Mucosa of descending colon (tissue), 3 donors: ENCODE measurements around the gene PATJ. TPM values are rescaled to one million over a fixed set of nuclear protein-coding genes. Genes with fewer than 3 reads are reported as not detected.

ENCODE experiments used
- ATAC-seq: fragments of 200-7000 bp; cut with Tn5 transposase; one replicate; pipeline ENCODE4 v1.9.1; 2020; ENCODE audit warnings: mild to moderate bottlenecking, moderate library complexity
- DNase-seq, 3 donors: peaks; one replicate each; pipeline ENCODE4 v3.0.0-alpha.2; 2020
- H3K36me3 ChIP-seq: fragments of 200-600 bp; one replicate; pipeline ENCODE4 v1.8.0; 2021; ENCODE audit warnings: low read depth, mild to moderate bottlenecking
- H3K4me1 ChIP-seq: fragments of 200-600 bp; one replicate; pipeline ENCODE4 v1.8.0; 2021; ENCODE audit warnings: low read depth, mild to moderate bottlenecking
- H3K4me3 ChIP-seq: fragments of 200-600 bp; one replicate; pipeline ENCODE4 v1.8.0; 2021; ENCODE audit warnings: mild to moderate bottlenecking
- H3K9me3 ChIP-seq: fragments of 200-600 bp; one replicate; pipeline ENCODE4 v1.8.0; 2021; ENCODE audit warnings: mild to moderate bottlenecking
- intact Hi-C, 2 donors: fragments of 100-400 bp; cut with DNase I in 1 of 2; cut with micrococcal nuclease in 1 of 2; formaldehyde crosslinking; loops; one replicate each; pipeline versions ENCODE4 v1.11.0 to v1.11.1; 2022; cut with DNase I, micrococcal nuclease
- total RNA-seq, 3 donors: library from RNA; stranded (reverse); fragmentation: NEBNext Ultra II Directional in 2 of 3; extraction: Animal tissue kit (Norgen Biotek cat#: 25700) in 2 of 3; gene quantifications; one replicate each; pipeline versions ENCODE4 v1.2.1 to v1.2.4, GENCODE V29; 2021 to 2023
- TF ChIP-seq, protein P1 (sequence below): fragments of 200-600 bp; IDR thresholded peaks from one replicate; pipeline ENCODE4 v1.8.0; 2022; ENCODE audit warnings: antibody characterized with exemption, mild to moderate bottlenecking
- donor health status: DM: no; HTN: no; CAD: no; lungs with moderate emphysema.
- donor health status: DM: no; HTN: no; CAD: no.
- donor health status: DM: no; HTN: yes; CAD: no.

The PATJ gene
- total RNA-seq, 3 donors from 2014 or later = 58.6 to 112 (median 65.9) TPM

DNA sequence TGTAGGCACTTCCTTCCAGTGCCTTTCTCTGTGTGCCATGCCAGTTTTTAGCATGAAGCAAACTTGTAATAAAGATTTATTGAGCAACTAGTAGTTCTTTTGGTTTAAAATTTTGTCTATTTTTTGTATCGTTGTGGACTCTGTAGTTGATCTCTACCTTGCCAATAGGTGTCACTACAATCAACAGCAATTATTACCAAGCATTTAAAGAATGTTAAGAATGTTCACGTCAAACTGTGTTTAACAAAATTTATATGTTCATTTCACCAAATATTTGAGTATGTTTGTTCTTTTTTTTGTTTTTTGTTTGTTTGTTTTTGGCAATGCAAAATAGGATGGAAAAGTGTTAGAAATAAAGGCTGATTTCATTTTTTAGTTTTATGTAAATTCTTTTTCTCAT is 208.1 kb downstream of the PATJ start:
- intact Hi-C loops = no loop called here
- DNase-seq = no peak
- H3K4me1 ChIP-seq = no peaks in the 10 kb centered on the region
- TF ChIP-seq, protein P1, sequence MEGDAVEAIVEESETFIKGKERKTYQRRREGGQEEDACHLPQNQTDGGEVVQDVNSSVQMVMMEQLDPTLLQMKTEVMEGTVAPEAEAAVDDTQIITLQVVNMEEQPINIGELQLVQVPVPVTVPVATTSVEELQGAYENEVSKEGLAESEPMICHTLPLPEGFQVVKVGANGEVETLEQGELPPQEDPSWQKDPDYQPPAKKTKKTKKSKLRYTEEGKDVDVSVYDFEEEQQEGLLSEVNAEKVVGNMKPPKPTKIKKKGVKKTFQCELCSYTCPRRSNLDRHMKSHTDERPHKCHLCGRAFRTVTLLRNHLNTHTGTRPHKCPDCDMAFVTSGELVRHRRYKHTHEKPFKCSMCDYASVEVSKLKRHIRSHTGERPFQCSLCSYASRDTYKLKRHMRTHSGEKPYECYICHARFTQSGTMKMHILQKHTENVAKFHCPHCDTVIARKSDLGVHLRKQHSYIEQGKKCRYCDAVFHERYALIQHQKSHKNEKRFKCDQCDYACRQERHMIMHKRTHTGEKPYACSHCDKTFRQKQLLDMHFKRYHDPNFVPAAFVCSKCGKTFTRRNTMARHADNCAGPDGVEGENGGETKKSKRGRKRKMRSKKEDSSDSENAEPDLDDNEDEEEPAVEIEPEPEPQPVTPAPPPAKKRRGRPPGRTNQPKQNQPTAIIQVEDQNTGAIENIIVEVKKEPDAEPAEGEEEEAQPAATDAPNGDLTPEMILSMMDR = no peak
- ATAC-seq = no peak
- no peak overlapping the region for H3K4me3 ChIP-seq
- no peaks in the 10 kb centered on the region for H3K36me3 ChIP-seq
- no peaks in the 10 kb centered on the region for H3K9me3 ChIP-seq

DNA sequence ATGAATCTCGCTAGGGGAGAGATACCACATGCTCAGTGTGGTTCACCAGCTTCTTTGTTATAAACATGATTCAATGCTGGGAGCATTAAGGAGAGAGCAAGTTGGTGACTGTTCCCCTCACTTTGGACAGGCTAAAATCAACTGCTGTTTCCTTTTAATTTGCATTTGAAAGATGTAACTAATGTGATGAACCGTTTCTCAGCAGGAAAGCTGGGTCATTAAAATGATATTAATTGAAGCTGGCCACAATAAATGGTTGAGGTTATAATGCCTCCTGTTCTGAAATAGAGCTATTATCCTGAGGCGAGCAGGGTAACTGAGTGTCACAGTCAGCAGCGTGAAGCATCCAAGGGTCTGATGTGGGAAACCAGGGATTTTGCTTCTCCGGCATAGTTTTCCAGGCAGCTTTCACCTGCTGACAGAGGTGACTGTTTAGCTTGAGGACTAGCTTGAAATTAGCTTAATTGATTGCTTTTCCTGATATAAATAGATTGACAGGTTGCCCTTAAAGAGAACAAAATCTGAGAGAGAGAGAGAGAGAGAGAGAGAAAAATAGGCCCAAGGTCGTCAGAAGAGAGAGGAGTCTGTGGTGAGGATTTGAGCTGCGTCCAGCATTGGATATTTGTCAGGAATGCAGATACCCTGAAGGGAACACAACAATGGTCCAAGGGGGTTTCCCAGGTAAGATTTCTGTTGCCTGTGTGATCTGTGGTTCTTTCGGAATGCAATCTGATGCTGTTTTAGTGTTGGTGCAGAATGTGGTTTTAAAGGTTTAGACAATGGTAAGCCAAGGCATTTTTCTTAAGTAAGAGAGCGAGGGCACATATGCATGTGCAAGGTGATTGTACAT is 209.7 kb downstream of the PATJ start:
- Histone ChIP-seq H3K36me3 (no peaks in the 10 kb centered on the region), H3K9me3 (no peaks in the 10 kb centered on the region), H3K4me3 (no peak overlapping the region), H3K4me1 (no peaks in the 10 kb centered on the region)
- DNase-seq (no peak), ATAC-seq (no peak)
- TF ChIP-seq, protein P1 = no peak
- intact Hi-C loops = no loop called here

DNA sequence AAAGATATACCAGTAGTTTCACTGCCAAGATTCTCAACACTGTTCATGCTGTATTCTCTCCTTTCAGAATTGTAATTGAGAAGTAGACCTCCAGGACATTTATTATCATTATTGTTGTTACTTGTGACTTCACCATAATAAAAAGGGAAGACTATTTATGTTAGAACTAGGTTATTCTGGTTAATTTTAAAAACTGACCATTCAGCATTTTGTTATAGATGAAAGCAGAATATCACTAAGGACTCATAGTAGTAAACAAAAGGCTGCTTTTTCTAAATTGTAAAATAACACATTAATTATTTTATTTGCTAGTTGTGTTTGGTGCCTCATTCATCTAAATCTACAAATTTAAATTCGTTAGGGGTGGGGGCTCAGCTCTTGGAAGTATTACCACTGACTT is 210.4 kb downstream of the PATJ start:
- DNase-seq (no peak), ATAC-seq (no peak)
- Histone ChIP-seq H3K9me3 (no peaks in the 10 kb centered on the region), H3K4me1 (no peaks in the 10 kb centered on the region), H3K4me3 (no peak overlapping the region), H3K36me3 (no peaks in the 10 kb centered on the region)
- intact Hi-C loops = no loop called here
- TF ChIP-seq, protein P1 = no peak

DNA sequence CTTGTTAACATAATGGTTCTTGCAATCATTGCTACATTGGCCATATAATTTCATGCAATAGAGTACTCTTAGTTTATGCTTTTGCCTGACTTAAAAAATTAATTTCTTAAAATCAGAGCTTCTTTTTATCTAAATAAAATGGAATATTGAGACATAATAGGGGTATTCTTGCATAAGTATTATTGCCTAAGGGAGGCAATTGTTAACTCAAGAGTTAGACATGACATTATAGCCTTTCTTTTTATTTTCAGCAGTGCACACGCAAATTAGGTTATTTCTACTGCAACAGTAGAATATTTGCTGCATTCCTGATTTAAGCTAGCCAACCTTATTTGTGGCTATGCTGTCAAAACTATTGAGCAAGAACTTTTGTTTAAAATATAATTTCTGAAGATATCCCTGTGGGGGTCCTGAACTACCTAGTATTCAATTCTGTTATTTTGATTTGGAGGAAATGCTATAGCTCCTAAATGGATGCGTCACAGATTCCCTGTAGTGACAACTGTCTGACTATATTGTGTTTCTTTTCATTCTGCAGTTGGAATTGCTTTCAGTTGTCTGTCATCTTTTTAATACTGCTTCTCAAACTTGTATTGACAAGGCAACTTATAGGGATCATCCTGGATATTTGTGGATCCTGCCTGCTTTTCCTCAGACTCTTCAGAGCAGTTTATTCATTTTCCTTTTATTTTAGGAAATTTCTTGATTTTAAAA is 211.0 kb downstream of the PATJ start:
- Histone ChIP-seq H3K9me3 (no peaks in the 10 kb centered on the region), H3K4me3 (no peak overlapping the region), H3K4me1 (no peaks in the 10 kb centered on the region), H3K36me3 (no peaks in the 10 kb centered on the region)
- ATAC-seq = no peak
- TF ChIP-seq, protein P1 = no peak
- DNase-seq = no peak
- intact Hi-C loops = no loop called here

DNA sequence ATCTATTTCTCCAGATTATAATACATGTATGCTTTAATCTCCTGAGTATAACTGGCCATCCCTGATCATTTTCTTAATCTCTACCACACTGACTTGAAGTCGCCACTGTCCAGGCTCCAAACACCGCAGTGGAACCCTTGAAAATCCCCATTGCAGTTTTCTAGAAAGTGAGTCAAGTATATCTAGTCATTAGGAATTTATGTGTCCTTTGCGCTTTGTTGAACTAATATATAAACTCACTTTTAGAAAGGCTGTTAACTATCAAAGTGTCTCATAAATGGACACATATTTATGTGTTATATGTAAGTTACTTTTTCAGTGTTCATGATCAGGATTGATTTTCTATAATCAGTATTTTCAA is 211.5 kb downstream of the PATJ start:
- Histone ChIP-seq H3K4me1 (no peaks in the 10 kb centered on the region), H3K36me3 (no peaks in the 10 kb centered on the region), H3K9me3 (no peaks in the 10 kb centered on the region), H3K4me3 (no peak overlapping the region)
- intact Hi-C loops = no loop called here
- TF ChIP-seq, protein P1 = no peak
- DNase-seq = no peak
- ATAC-seq = no peak
